B cell (primary cell): ENCODE results near the gene SEPHS2.

Experiments used
- CTCF ChIP-seq: fragments of 200-600 bp; IDR thresholded peaks from one replicate; pipeline ENCODE4 v1.8.0; 2022; ENCODE audit warnings: antibody characterized with exemption, mild to moderate bottlenecking
- EZH2 ChIP-seq: IDR thresholded peaks from 2 replicates; pipeline ENCODE4 v1.6.1; 2012; ENCODE audit warnings: borderline replicate concordance, low read depth, mild to moderate bottlenecking, moderate library complexity, low read length; ENCODE audit not compliant: insufficient read depth, poor library complexity, severe bottlenecking

DNA sequence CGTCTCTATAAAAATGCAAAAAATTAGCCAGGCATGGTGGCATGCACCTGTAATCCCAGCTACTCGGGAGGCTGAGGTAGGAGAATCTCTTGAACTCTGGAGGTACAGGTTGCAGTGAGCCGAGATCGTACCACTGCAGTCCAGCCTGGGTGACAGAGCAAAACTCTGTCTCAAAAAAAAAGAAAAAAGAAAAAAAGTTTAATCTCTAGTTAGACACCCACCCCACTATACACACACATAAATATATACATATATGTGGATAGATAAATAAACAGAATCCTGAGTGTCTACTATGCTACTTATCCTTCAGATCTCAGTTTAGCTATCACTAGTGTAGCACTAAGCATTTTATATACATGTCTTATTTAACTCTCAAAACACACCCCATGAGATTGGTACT, 45.6 kb upstream of the SEPHS2 start:
- no peak for TF ChIP-seq CTCF
- TF ChIP-seq EZH2: no peak
